22Rv1 (cell line): Measurements from ENCODE around the gene RAB20.

Source experiments
- ZFX ChIP-seq: fragments of 450-650 bp; IDR thresholded peaks from 2 replicates; pipeline ENCODE4 v1.6.1; 2017; ENCODE audit warnings: antibody characterized with exemption, borderline replicate concordance
- TF ChIP-seq, protein P1 (sequence below): fragments of 450-650 bp; IDR thresholded peaks from 2 replicates; pipeline ENCODE4 v1.5.1; 2017; ENCODE audit warnings: mild to moderate bottlenecking

DNA sequence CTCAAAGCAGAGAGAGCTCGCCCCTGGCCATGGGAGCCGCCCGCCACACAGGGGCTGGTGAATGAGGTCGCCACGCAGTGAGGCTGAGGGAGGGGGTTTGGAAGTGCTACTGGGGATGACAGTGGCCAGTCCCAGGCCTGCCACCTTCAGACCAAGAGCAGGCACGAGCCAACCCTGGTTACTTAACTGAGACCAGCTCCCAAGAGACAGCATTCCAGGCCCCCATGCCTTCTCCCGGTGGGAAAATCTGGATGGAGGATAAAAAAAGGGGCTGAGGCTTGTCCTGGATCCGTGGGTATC is 43.3 kb downstream of the RAB20 start:
- TF ChIP-seq, protein P1, sequence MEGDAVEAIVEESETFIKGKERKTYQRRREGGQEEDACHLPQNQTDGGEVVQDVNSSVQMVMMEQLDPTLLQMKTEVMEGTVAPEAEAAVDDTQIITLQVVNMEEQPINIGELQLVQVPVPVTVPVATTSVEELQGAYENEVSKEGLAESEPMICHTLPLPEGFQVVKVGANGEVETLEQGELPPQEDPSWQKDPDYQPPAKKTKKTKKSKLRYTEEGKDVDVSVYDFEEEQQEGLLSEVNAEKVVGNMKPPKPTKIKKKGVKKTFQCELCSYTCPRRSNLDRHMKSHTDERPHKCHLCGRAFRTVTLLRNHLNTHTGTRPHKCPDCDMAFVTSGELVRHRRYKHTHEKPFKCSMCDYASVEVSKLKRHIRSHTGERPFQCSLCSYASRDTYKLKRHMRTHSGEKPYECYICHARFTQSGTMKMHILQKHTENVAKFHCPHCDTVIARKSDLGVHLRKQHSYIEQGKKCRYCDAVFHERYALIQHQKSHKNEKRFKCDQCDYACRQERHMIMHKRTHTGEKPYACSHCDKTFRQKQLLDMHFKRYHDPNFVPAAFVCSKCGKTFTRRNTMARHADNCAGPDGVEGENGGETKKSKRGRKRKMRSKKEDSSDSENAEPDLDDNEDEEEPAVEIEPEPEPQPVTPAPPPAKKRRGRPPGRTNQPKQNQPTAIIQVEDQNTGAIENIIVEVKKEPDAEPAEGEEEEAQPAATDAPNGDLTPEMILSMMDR, result no peak
- TF ChIP-seq ZFX, result no peak
